Ovary (tissue), 9 donors: ENCODE results near the gene TLCD3A. TPM values are rescaled to one million over a fixed set of nuclear protein-coding genes. Genes with fewer than 3 reads are reported as not detected.

Source experiments
- DNase-seq, 5 donors: peaks; one replicate each; pipeline ENCODE4 v3.0.0-alpha.2; 2019 to 2020
- H3K27ac ChIP-seq, 2 donors: fragments of 200-600 bp; one replicate each; pipeline versions ENCODE4 v1.5.1 to v1.8.0; 2019 to 2022
- H3K27me3 ChIP-seq: fragments of 200-600 bp; one replicate; pipeline ENCODE4 v1.8.0; 2022
- H3K36me3 ChIP-seq: fragments of 200-600 bp; sonication (generic); one replicate; pipeline ENCODE4 v1.5.1; 2019
- H3K4me1 ChIP-seq: one replicate; pipeline ENCODE4 v1.8.1; 2013; ENCODE audit warnings: mild to moderate bottlenecking, moderate library complexity; ENCODE audit not compliant: insufficient read depth
- H3K4me3 ChIP-seq: fragments of 200-600 bp; sonication (generic); one replicate; pipeline ENCODE4 v1.5.1; 2017
- H3K9me3 ChIP-seq, 2 donors: fragments of 200-600 bp in 1 of 2; sonication (generic) in 1 of 2; one replicate each; pipeline versions ENCODE4 v1.5.1 to v1.8.1; 2013 to 2019; ENCODE audit warnings: mild to moderate bottlenecking in 1 of 2, moderate library complexity in 1 of 2
- EP300 ChIP-seq: sonication (generic); formaldehyde crosslinking; IDR thresholded peaks from one replicate; pipeline ENCODE4 v1.6.1; 2017; ENCODE audit warnings: antibody characterized with exemption
- POLR2A ChIP-seq: fragments of 450-650 bp; IDR thresholded peaks from one replicate; pipeline ENCODE4 v1.6.1; 2017; ENCODE audit warnings: antibody characterized with exemption, mild to moderate bottlenecking, moderate library complexity
- WGBS, 3 donors: extraction: QIAGEN DNeasy Blood & Tissue Kit in 1 of 3; methylation state at CpG; one replicate each; pipeline versions ENCODE4 v1.1.5 to v1.1.7; 2013 to 2017; 5-methylcytosine and 5-hydroxymethylcytosine counted together
- intact Hi-C, 4 donors: fragments of 100-400 bp; cut with DNase I; formaldehyde crosslinking; loops; one replicate each; pipeline versions ENCODE4 v1.11.0 to v1.15.1; 2022 to 2023
- polyA plus RNA-seq, 2 donors: library from polyadenylated mRNA; stranded (reverse); fragments of 200-250 nt in 1 of 2; fragments of 350-450 nt in 1 of 2; fragmentation: Illumina TruSeq in 1 of 2; extraction: RNeasy Lipid Tissue Mini Kit (QIAGEN cat#74804) in 1 of 2; gene quantifications; one replicate each; pipeline ENCODE4 v1.2.3, GENCODE V29; 2013 to 2014
- total RNA-seq, 7 donors: library from RNA; depleted of rRNA in 2 of 7; stranded (reverse); fragments of >200 nt in 2 of 7; fragmentation: NEBNext Ultra II Directional in 3 of 7; extraction: Animal tissue kit (Norgen Biotek cat#: 25700) in 3 of 7; gene quantifications; one replicate each; pipeline versions ENCODE4 v1.1.0 to v1.2.4, GENCODE V29; 2016 to 2023
- TF ChIP-seq, protein P1 (sequence below), 3 donors: fragments of 450-650 bp in 2 of 3; fragments of 200-600 bp in 1 of 3; IDR thresholded peaks; one replicate each; pipeline versions ENCODE4 v1.5.1 to v1.8.0; 2016 to 2022; ENCODE audit warnings: antibody characterized with exemption in 3 of 3, mild to moderate bottlenecking in 1 of 3
- donor health status: DM: no; HTN: no; CAD: no; lungs with moderate emphysema.
- donor health status: DM: no; HTN: no; CAD: no.
- donor health status: Bipolar disorder and iron deficiency.
- donor health status: DM: yes; HTN: yes; CAD: no.
- donor health status: DM: no; HTN: no; CAD: no.
- donor health status: DM: yes; HTN: yes; CAD: no.

Gene TLCD3A
- total and polyA plus RNA-seq, 9 donors, result 3.0 to 17.8 (median 13.1) TPM

- intact Hi-C loops, result no loop called here
- WGBS, 3 donors, result 83 to 95% (median 94%) methylated on average over 1 of the region's 1 CpG
- DNase-seq, result no peak
- H3K27ac ChIP-seq, result no peak overlapping the region
- no peaks in the 10 kb centered on the region for H3K4me1 ChIP-seq
- no peaks in the 10 kb centered on the region for H3K36me3 ChIP-seq
- H3K9me3 ChIP-seq, result no peaks in the 10 kb centered on the region
- no peak overlapping the region for H3K4me3 ChIP-seq
- TF ChIP-seq POLR2A, result no peak
- no peaks in the 10 kb centered on the region for H3K27me3 ChIP-seq
Measured at GRCh38 chr17:705011-705410, 27.4 kb upstream of the TLCD3A start.

GRCh38 chr17:705863-706262 is 26.5 kb upstream of the TLCD3A start:
- TF ChIP-seq POLR2A, result no peak
- TF ChIP-seq EP300, result no peak
- TF ChIP-seq, protein P1, sequence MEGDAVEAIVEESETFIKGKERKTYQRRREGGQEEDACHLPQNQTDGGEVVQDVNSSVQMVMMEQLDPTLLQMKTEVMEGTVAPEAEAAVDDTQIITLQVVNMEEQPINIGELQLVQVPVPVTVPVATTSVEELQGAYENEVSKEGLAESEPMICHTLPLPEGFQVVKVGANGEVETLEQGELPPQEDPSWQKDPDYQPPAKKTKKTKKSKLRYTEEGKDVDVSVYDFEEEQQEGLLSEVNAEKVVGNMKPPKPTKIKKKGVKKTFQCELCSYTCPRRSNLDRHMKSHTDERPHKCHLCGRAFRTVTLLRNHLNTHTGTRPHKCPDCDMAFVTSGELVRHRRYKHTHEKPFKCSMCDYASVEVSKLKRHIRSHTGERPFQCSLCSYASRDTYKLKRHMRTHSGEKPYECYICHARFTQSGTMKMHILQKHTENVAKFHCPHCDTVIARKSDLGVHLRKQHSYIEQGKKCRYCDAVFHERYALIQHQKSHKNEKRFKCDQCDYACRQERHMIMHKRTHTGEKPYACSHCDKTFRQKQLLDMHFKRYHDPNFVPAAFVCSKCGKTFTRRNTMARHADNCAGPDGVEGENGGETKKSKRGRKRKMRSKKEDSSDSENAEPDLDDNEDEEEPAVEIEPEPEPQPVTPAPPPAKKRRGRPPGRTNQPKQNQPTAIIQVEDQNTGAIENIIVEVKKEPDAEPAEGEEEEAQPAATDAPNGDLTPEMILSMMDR (IDR thresholded peaks at IDR 0.05), result no peak
- H3K9me3 ChIP-seq, result no peaks in the 10 kb centered on the region
- no peaks in the 10 kb centered on the region for H3K27me3 ChIP-seq
- DNase-seq, result no peak
- H3K4me3 ChIP-seq, result no peak overlapping the region
- no peak overlapping the region for H3K27ac ChIP-seq
- no peaks in the 10 kb centered on the region for H3K36me3 ChIP-seq
- 65 to 86% (median 65%) methylated on average over 6 of the region's 6 CpGs for WGBS, 3 donors
- no peaks in the 10 kb centered on the region for H3K4me1 ChIP-seq
- intact Hi-C loops, result no loop called here

DNA sequence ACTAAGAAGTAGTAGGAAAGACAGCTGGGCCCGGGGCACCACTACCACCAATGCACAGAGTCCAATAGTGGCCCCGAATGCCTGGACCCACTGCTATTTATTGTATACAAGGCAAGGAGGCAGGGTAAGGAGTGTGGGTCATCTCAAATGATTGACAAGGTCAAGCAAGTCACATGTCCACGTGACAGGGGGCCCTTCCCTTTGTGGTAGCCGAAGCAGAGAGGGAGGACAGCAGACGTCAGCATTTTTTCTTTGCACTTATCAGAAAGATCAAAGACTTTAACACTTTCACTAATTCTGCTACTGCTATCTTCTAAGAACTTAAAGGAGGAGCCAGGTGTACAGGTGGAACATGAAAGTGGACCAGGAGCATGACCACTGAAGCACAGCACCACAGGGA is 24.3 kb upstream of the TLCD3A start:
- DNase-seq, result no peak
- 67 to 76% (median 72%) methylated on average over 5 of the region's 5 CpGs for WGBS, 3 donors
- Histone ChIP-seq H3K36me3 (no peaks in the 10 kb centered on the region), H3K4me3 (no peak overlapping the region), H3K4me1 (peaks cover 2% of the 10 kb centered on the region), H3K9me3 (no peaks in the 10 kb centered on the region), H3K27me3 (no peaks in the 10 kb centered on the region), H3K27ac (no peak overlapping the region)
- intact Hi-C loops, result no loop called here
- TF ChIP-seq EP300, result no peak
- TF ChIP-seq, protein P1 (IDR thresholded peaks at IDR 0.05), result no peak
- no peak for TF ChIP-seq POLR2A

- no peaks in the 10 kb centered on the region for H3K36me3 ChIP-seq
- no peak for DNase-seq
- intact Hi-C loops, result no loop called here
- TF ChIP-seq EP300 (no peak), POLR2A (no peak)
- TF ChIP-seq, protein P1 (IDR thresholded peaks at IDR 0.05), result no peak
- 91 to 96% (median 94%) methylated on average over 5 of the region's 5 CpGs for WGBS, 3 donors
- no peaks in the 10 kb centered on the region for H3K9me3 ChIP-seq
- H3K4me3 ChIP-seq, result no peak overlapping the region
- peaks cover 5% of the 10 kb centered on the region for H3K4me1 ChIP-seq
- H3K27ac ChIP-seq, result no peak overlapping the region
- H3K27me3 ChIP-seq, result no peaks in the 10 kb centered on the region
Measured at GRCh38 chr17:718075-718474, 14.3 kb upstream of the TLCD3A start.

- TF ChIP-seq, protein P1 (IDR thresholded peaks at IDR 0.05), result no peak
- TF ChIP-seq POLR2A, result no peak
- TF ChIP-seq EP300, result no peak
- intact Hi-C loops, result no loop called here
- Histone ChIP-seq H3K36me3 (no peaks in the 10 kb centered on the region), H3K27me3 (no peaks in the 10 kb centered on the region), H3K27ac (no peak overlapping the region), H3K4me1 (no peaks in the 10 kb centered on the region), H3K9me3 (no peaks in the 10 kb centered on the region), H3K4me3 (no peak overlapping the region)
- no peak for DNase-seq
- 77 to 81% (median 79%) methylated on average over 13 of the region's 13 CpGs for WGBS, 3 donors
Measured at GRCh38 chr17:720706-721539, 11.5 kb upstream of the TLCD3A start.
